ENCODE data around the gene NPPC. TPM values are rescaled to one million over a fixed set of nuclear protein-coding genes. Genes with fewer than 3 reads are reported as not detected.
A peak's percentile ranks its signal among the peaks of the same experiment; 100 is the strongest.

The NPPC gene
- total RNA-seq, 1 experiment from 2014 or later: not detected

- TF ChIP-seq CTCF (conservative IDR thresholded peaks at IDR 0.05; ENCODE audit: low read depth, low read length): no peak
- TF ChIP-seq EZH2 (IDR thresholded peaks at IDR 0.05; ENCODE audit: low read length, unreplicated experiment): no peak
- TF ChIP-seq EZH2phosphoT487 (IDR thresholded peaks at IDR 0.05; ENCODE audit: borderline replicate concordance, low read length): no peak
- no TSS peak for BruUV-seq (replicated peaks)
- H3K4me3 ChIP-seq (ENCODE audit: low read length): peak overlapping the region; percentile 63; the same call in 1 of the 2 replicates
- H3K4me1 ChIP-seq (ENCODE audit: insufficient read depth, low read length): 0 out of 2 replicates have a peak, but pooled peaks cover 8% of the 10 kb centered on the region
- H2AFZ ChIP-seq (ENCODE audit: low read length): peak overlapping the region; percentile 67
- H3K9me3 ChIP-seq (ENCODE audit: low read length): no peaks in the 10 kb centered on the region
- DNase-seq (no peak), ATAC-seq (peak; percentile 6)
- peaks cover 25% of the 10 kb centered on the region for H3K27me3 ChIP-seq (ENCODE audit: low read length)
- no peak overlapping the region for H3K9ac ChIP-seq (ENCODE audit: low read length)
- no peaks in the 10 kb centered on the region for H3F3A ChIP-seq (ENCODE audit: low read length, unreplicated experiment)
- H3K79me2 ChIP-seq (ENCODE audit: low read length): no peaks in the 10 kb centered on the region
- H3K9me2 ChIP-seq (replicated peaks; ENCODE audit: low read length): no peaks in the 10 kb centered on the region
- H3K36me3 ChIP-seq (ENCODE audit: low read depth, low read length): no peaks in the 10 kb centered on the region
- intact Hi-C loops (cut with micrococcal nuclease): loop anchor here (1.0 kb wide), 2 partner anchors 217 to 402 kb away; no protein-coding TSS in a partner anchor
- no peak overlapping the region for H3K27ac ChIP-seq (ENCODE audit: low read length)
- POLR2A ChIA-PET (ENCODE audit: unreplicated experiment): no interaction called here
- no peaks in the 10 kb centered on the region for H4K20me1 ChIP-seq (ENCODE audit: low read length)
- H3K4me2 ChIP-seq (ENCODE audit: low read length): peak overlapping the region; percentile 86
- CTCF ChIA-PET: interaction anchor here (0.6 to 0.7 kb wide), 3 partner anchors 9 to 217 kb away, joined by 3 read pairs; no protein-coding TSS in a partner anchor
Observed at GRCh38 chr2:231924889-231925275, 1.3 kb downstream of the NPPC start.

- Histone ChIP-seq H3K27me3 (ENCODE audit: low read length) (peaks cover 25% of the 10 kb centered on the region), H3K9me2 (replicated peaks; ENCODE audit: low read length) (no peaks in the 10 kb centered on the region), H3K36me3 (ENCODE audit: low read depth, low read length) (no peaks in the 10 kb centered on the region), H4K20me1 (ENCODE audit: low read length) (no peaks in the 10 kb centered on the region), H3K27ac (ENCODE audit: low read length) (no peak overlapping the region), H3K4me2 (ENCODE audit: low read length) (peak overlapping the region; percentile 86; the same call in 1 of the 2 replicates), H3K9ac (ENCODE audit: low read length) (no peak overlapping the region), H3K4me3 (ENCODE audit: low read length) (no peak overlapping the region), H2AFZ (ENCODE audit: low read length) (no peak overlapping the region; the same call in 1 of the 2 replicates), H3F3A (ENCODE audit: low read length, unreplicated experiment) (no peaks in the 10 kb centered on the region), H3K9me3 (ENCODE audit: low read length) (no peaks in the 10 kb centered on the region), H3K79me2 (ENCODE audit: low read length) (no peaks in the 10 kb centered on the region), H3K4me1 (ENCODE audit: insufficient read depth, low read length) (0 out of 2 replicates have a peak, but pooled peaks cover 8% of the 10 kb centered on the region)
- DNase-seq (no peak), ATAC-seq (no peak)
- BruUV-seq (replicated peaks): no TSS peak
- POLR2A ChIA-PET (ENCODE audit: unreplicated experiment): no interaction called here
- intact Hi-C loops (cut with micrococcal nuclease): loop anchor here (2.0 kb wide), 1 partner anchor 213 kb away; no protein-coding TSS in a partner anchor
- CTCF ChIA-PET: no interaction called here
- TF ChIP-seq CTCF (conservative IDR thresholded peaks at IDR 0.05; ENCODE audit: low read depth, low read length) (no peak), EZH2phosphoT487 (IDR thresholded peaks at IDR 0.05; ENCODE audit: borderline replicate concordance, low read length) (no peak), EZH2 (IDR thresholded peaks at IDR 0.05; ENCODE audit: low read length, unreplicated experiment) (no peak)
Observed at GRCh38 chr2:231923951-231924888, 2.0 kb downstream of the NPPC start.

- Histone ChIP-seq H3K4me3 (ENCODE audit: low read length) (no peak overlapping the region), H4K20me1 (ENCODE audit: low read length) (no peaks in the 10 kb centered on the region), H3K4me2 (ENCODE audit: low read length) (no peak overlapping the region), H3K9ac (ENCODE audit: low read length) (no peak overlapping the region), H2AFZ (ENCODE audit: low read length) (no peak overlapping the region), H3K27ac (ENCODE audit: low read length) (no peak overlapping the region), H3K9me3 (ENCODE audit: low read length) (no peaks in the 10 kb centered on the region), H3K79me2 (ENCODE audit: low read length) (no peaks in the 10 kb centered on the region), H3K27me3 (ENCODE audit: low read length) (peaks cover 25% of the 10 kb centered on the region), H3K36me3 (ENCODE audit: low read depth, low read length) (no peaks in the 10 kb centered on the region), H3K4me1 (ENCODE audit: insufficient read depth, low read length) (0 out of 2 replicates have a peak, but pooled peaks cover 8% of the 10 kb centered on the region), H3F3A (ENCODE audit: low read length, unreplicated experiment) (no peaks in the 10 kb centered on the region), H3K9me2 (replicated peaks; ENCODE audit: low read length) (no peaks in the 10 kb centered on the region)
- ATAC-seq: no peak
- TF ChIP-seq EZH2 (IDR thresholded peaks at IDR 0.05; ENCODE audit: low read length, unreplicated experiment): no peak
- TF ChIP-seq CTCF (conservative IDR thresholded peaks at IDR 0.05; ENCODE audit: low read depth, low read length): no peak
- no peak for TF ChIP-seq EZH2phosphoT487 (IDR thresholded peaks at IDR 0.05; ENCODE audit: borderline replicate concordance, low read length)
- ChIA-PET POLR2A (ENCODE audit: unreplicated experiment) (no interaction called here), CTCF (no interaction called here)
- DNase-seq: no peak
- intact Hi-C loops (cut with micrococcal nuclease): loop anchor here (2.0 kb wide), 1 partner anchor 214 kb away; no protein-coding TSS in a partner anchor
- BruUV-seq (replicated peaks): no TSS peak
Observed at GRCh38 chr2:231923010-231923344, 3.2 kb downstream of the NPPC start.
